Subcutaneous abdominal adipose tissue (tissue), 5 donors: ENCODE data around the gene PTGIS.

Experiments used
- H3K27ac ChIP-seq: one replicate; pipeline ENCODE4 v1.7.0; 2013; ENCODE audit warnings: low read depth, mild to moderate bottlenecking, inconsistent platforms, low read length, moderate library complexity
- H3K27me3 ChIP-seq, 5 donors: one replicate each; pipeline ENCODE4 v1.7.0; 2013; ENCODE audit warnings: low read length in 5 of 5, inconsistent platforms in 1 of 5; ENCODE audit not compliant: control insufficient read depth in 5 of 5, insufficient read depth in 4 of 5
- H3K36me3 ChIP-seq, 5 donors: one replicate each; pipeline ENCODE4 v1.7.0; 2013; ENCODE audit warnings: low read length in 5 of 5; ENCODE audit not compliant: control insufficient read depth in 5 of 5, insufficient read depth in 5 of 5
- H3K4me1 ChIP-seq, 5 donors: one replicate each; pipeline ENCODE4 v1.7.0; 2013; ENCODE audit warnings: low read length in 5 of 5, mild to moderate bottlenecking in 3 of 5, moderate library complexity in 1 of 5; ENCODE audit not compliant: control insufficient read depth in 5 of 5, insufficient read depth in 5 of 5
- H3K4me3 ChIP-seq, 5 donors: one replicate each; pipeline ENCODE4 v1.7.0; 2013; ENCODE audit warnings: low read length in 5 of 5, low read depth in 1 of 5
- H3K9ac ChIP-seq, 5 donors: one replicate each; pipeline ENCODE4 v1.7.0; 2013; ENCODE audit warnings: low read length in 5 of 5, mild to moderate bottlenecking in 4 of 5, moderate library complexity in 3 of 5
- H3K9me3 ChIP-seq, 5 donors: one replicate each; pipeline ENCODE4 v1.7.0; 2013; ENCODE audit warnings: low read length in 5 of 5; ENCODE audit not compliant: control insufficient read depth in 5 of 5
- donor health status: healthy.
- donor health status: healthy.
- donor health status: healthy.
- donor health status: healthy.
- donor health status: healthy.

Gene PTGIS

DNA sequence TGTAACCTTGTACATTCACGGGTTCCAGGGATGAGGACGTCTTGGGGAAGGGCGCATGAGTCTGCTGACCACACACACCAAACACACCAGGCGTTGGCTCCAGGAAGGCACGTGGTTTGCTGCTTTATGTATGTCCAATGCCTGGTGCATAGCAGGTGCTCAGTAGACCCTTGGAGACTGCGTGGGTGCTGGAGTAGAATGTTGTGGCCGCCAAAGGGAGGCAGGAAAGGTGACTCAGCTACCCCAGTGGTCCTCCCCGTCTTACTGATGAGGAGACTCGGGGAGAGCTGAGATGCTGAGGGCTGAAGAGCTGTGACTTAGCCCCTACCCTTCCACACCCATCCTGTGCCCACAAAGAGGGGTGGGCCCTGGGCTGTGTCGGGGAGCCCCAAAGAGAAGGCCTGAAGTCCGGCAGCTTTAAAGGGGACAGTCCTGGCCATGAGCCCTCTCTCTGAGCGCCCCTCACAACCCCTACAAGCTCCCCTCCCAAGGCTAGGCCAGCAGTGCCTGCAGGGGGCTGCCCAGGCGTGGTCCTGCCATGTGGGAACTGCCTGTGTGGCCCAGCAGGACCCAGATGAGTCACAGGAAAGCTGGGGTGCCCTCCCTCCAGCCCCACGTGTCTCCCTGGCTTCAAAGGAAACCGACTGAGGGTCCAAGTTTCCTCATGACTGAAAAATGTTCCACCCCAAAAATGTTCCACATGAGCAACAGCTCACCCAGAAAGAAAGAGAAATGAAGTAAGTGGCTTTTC is 28.0 kb upstream of the PTGIS start:
- Histone ChIP-seq H3K4me3 (no peak overlapping the region), H3K9me3 (peaks cover 0 to 2% (median 0%) of the 10 kb centered on the region in 5 donors), H3K27me3 (peaks cover 0 to 3% (median 0%) of the 10 kb centered on the region in 5 donors), H3K4me1 (peaks cover 8 to 36% (median 22%) of the 10 kb centered on the region in 5 donors), H3K27ac (no peak overlapping the region), H3K36me3 (no peaks in the 10 kb centered on the region), H3K9ac (no peak overlapping the region)

DNA sequence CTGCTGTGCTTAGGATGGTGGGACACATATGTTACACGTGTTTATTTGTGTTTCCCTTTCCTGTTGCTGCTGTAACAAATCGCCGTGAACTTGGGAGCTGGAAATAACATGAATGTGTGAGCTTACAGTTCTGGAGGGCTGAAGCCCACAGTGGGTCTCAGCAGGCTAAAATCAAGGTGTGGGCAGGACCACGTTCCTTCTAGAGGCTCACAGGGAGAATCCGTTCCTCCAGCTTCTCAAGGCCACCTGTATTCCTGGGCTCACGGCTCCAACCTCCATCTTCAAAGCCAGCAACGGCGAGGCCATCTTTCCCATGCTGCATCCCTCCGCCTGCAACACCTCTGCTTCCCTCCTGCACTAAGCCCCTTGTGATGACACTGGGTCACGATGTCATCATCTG is 27.4 kb upstream of the PTGIS start:
- H3K4me3 ChIP-seq, result no peak overlapping the region
- no peak overlapping the region for H3K27ac ChIP-seq
- H3K4me1 ChIP-seq, result peaks cover 9 to 36% (median 24%) of the 10 kb centered on the region in 5 donors
- peaks cover 0 to 2% (median 0%) of the 10 kb centered on the region in 5 donors for H3K9me3 ChIP-seq
- H3K27me3 ChIP-seq, result peaks cover 0 to 3% (median 0%) of the 10 kb centered on the region in 5 donors
- no peak overlapping the region for H3K9ac ChIP-seq
- no peaks in the 10 kb centered on the region for H3K36me3 ChIP-seq

DNA sequence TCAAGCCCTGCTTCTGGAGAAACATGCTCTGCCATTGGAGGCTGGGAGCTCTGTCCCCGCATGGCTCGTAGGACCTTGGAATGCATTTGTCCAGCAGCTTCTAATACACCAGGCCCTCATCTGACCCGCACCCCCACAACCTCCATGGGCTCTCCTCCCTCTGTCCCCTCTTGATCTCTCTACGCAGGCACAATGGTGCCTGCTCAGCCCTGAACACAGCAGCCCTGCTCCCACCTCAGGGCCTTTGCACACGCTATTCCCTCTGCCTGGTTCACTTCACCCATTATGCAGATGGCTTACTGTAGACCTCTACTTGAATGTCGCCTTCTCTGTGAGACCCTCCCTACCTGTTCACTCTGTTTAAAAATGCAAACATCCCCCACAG is 27.0 kb upstream of the PTGIS start:
- Histone ChIP-seq H3K27ac (no peak overlapping the region), H3K9me3 (peaks cover 0 to 2% (median 0%) of the 10 kb centered on the region in 5 donors), H3K27me3 (peaks cover 0 to 3% (median 0%) of the 10 kb centered on the region in 5 donors), H3K4me3 (no peak overlapping the region), H3K36me3 (no peaks in the 10 kb centered on the region), H3K9ac (no peak overlapping the region), H3K4me1 (peaks cover 9 to 36% (median 27%) of the 10 kb centered on the region in 5 donors)

DNA sequence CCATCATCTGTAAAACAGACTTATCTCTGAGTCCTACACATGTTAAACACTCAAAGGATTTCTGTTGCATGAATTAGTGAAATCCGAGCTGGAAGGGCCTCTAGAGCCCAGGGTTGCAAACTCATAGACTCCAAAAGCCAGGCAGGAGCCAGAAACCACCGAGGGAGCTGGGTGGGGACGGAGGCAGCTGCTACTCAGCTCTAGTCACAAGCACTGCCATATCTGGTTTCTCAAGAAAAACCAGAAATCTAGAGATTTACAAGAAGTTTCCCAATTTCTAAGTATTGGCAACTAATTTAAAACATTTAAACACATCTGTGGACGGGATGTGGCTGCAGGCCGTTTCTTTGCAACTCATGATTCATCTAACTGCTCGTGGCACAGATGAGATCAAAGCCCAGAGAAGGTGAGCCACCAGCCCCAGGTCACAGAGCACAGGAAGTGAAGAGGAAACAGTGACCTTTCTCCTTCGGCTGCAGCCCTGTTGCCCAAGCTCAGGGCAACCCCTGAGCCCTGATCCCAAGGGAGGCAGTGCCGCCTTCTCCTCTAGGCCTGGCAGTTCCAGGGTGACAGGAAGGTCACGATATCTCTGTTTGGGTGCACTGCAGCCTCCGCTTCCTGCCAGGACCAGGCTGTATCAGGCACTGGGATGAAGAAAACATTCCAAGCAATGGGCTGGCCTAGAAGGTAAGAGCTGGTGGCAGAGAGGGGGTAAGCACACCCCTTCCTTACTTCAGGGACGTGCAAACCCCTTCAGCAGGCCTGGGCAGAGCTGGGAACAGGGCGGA is 26.4 kb upstream of the PTGIS start:
- H3K9ac ChIP-seq, result peak overlapping the region in 1 of 5 donors; percentile 48
- H3K36me3 ChIP-seq, result no peaks in the 10 kb centered on the region

DNA sequence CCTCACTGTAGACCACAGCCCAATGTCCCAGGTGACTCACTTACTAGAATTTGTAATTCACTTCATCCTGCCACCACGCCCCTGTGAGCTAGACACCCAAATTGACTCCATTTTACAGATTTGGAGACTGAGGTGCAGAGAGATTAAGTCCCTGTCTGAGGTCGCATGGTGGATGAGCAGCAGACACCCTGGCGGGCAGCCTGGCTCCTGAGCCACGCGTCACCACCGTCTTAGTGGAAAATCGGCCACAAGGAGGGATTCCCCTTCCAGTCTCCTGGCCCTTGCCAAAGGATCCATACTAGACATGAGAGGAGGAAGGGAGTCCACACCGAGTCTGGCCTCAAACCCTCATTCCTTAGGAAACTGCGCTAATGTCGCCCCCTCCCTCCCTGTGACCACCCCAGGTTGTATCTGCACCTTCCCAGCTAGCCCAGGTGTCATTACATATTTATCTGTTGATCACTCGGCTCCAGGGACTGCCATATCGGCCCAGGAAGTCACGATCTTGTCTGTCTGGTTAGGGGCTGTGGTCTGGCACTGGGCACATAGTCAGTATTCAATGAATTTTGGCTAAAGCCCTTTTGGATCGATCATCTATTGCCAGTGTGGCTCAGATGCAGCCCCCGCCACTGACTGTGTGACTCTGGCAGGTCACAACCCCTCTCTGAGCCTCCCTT is 25.7 kb upstream of the PTGIS start:
- H3K27me3 ChIP-seq, result peaks cover 0 to 3% (median 0%) of the 10 kb centered on the region in 5 donors

More for the DNA sequence above, 26.4 kb upstream of the PTGIS start:
- Histone ChIP-seq H3K4me1 (peaks cover 9 to 36% (median 27%) of the 10 kb centered on the region in 5 donors), H3K4me3 (no peak overlapping the region), H3K27ac (peak overlapping the region; percentile 26), H3K9me3 (peaks cover 0 to 2% (median 0%) of the 10 kb centered on the region in 5 donors), H3K27me3 (peaks cover 0 to 3% (median 0%) of the 10 kb centered on the region in 5 donors)

DNA sequence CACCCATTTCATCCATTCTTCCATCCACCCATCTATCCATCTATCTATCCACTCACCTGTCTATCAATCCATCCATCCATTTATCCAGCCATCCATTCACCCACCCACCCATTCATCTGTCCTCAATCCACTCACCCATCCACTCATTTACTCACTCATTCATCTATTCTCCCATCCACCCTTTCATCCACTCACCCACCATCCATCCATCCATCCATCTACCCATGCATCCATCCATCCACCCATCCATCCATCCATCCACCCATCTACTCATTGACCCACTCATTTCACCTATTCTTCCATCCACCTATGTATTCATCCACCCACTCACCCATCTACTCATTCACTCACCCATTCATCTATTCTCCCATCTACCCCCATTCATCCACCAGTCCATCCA is 24.2 kb upstream of the PTGIS start:
- peaks cover 9 to 39% (median 27%) of the 10 kb centered on the region in 5 donors for H3K4me1 ChIP-seq
- H3K4me3 ChIP-seq, result no peak overlapping the region
- peaks cover 0 to 10% (median 3%) of the 10 kb centered on the region in 5 donors for H3K27me3 ChIP-seq
- H3K9me3 ChIP-seq, result no peaks in the 10 kb centered on the region
- H3K9ac ChIP-seq, result no peak overlapping the region
- H3K27ac ChIP-seq, result peak overlapping the region; percentile 7
- no peaks in the 10 kb centered on the region for H3K36me3 ChIP-seq

More for the DNA sequence above, 25.7 kb upstream of the PTGIS start:
- H3K9me3 ChIP-seq, result peaks cover 0 to 2% (median 0%) of the 10 kb centered on the region in 5 donors
- no peak overlapping the region for H3K4me3 ChIP-seq
- H3K36me3 ChIP-seq, result no peaks in the 10 kb centered on the region
- peaks cover 9 to 36% (median 27%) of the 10 kb centered on the region in 5 donors for H3K4me1 ChIP-seq
- H3K9ac ChIP-seq, result peak overlapping the region in 1 of 5 donors; percentile 4
- peak overlapping the region; percentile 26 for H3K27ac ChIP-seq

DNA sequence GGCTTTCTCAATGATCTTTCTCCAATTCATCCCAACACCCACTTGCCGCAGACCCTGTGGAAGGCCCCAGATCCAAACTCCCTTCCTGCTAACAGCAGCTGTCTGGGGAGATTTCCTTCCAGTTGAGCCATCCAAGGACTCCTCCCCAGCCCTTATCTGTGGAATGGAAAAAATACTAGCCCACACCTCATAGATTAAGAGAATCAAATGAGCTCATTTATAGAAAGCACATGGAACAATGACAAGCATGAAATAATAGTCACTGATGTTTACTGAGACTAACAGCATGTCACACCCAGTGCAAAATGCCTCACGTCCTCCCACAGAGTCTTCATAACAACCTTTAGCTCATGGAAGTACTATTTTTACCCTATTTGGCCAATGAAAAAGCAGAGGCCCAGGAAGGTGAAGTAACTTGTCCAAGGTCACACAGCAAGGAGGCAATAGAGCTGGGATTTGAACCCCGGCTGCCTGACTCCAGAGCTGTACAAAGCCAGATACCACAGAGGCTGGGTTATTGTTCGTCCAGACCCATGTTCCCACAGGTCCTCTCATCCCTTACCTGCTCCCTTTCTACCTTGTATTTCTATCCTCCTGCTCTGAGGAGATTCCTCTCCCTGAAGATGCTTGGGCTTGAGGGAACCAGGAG is 23.4 kb upstream of the PTGIS start:
- peak overlapping the region; percentile 7 for H3K27ac ChIP-seq
- H3K9me3 ChIP-seq, result no peaks in the 10 kb centered on the region
- peaks cover 0 to 12% (median 3%) of the 10 kb centered on the region in 5 donors for H3K27me3 ChIP-seq
- H3K4me1 ChIP-seq, result peaks cover 9 to 39% (median 27%) of the 10 kb centered on the region in 5 donors
- H3K9ac ChIP-seq, result no peak overlapping the region
- H3K4me3 ChIP-seq, result no peak overlapping the region
- no peaks in the 10 kb centered on the region for H3K36me3 ChIP-seq

DNA sequence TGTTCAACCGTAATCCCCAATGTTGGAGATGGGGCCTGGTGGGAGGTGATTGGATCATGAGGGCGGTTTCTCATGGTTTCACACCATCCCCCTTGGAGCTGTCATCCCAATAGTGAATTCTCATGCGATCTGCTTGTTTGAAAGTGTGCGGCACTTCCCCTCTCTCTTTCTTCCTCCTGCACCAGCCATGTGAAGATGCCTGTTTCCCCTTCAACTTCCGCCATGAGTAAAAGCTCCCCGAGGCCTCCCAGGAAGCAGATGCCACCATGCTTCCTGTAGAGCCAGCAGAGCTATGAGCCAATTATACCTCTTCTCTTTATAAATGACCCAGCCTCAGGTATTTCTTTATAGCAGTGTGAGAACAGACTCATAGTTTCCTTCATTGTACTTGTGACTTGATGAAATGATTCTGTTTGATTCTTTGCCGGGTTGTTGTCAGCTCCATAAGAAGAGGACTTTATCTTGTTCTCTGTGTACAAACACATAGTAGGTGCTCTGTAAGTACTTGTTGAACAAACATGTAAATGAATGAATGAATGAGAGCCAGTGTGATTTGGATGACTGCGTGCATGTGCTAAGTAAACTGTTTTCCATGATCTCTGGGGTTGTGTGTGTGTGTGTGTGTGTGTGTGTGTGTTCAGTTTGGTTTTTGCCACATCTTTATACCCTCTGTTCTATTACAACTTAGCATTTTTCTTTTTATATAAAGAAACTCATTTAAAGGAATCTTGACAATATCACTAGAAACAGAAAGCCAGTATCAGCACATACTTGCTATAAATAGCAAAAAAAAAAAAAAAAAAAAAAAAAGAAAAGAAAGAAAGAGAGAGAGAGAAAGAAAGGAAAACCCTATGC is 22.5 kb upstream of the PTGIS start:
- Histone ChIP-seq H3K9me3 (no peaks in the 10 kb centered on the region), H3K36me3 (no peaks in the 10 kb centered on the region), H3K27me3 (peaks cover 0 to 11% (median 3%) of the 10 kb centered on the region in 5 donors), H3K4me3 (no peak overlapping the region), H3K9ac (no peak overlapping the region), H3K4me1 (peaks cover 9 to 39% (median 23%) of the 10 kb centered on the region in 5 donors), H3K27ac (no peak overlapping the region)

DNA sequence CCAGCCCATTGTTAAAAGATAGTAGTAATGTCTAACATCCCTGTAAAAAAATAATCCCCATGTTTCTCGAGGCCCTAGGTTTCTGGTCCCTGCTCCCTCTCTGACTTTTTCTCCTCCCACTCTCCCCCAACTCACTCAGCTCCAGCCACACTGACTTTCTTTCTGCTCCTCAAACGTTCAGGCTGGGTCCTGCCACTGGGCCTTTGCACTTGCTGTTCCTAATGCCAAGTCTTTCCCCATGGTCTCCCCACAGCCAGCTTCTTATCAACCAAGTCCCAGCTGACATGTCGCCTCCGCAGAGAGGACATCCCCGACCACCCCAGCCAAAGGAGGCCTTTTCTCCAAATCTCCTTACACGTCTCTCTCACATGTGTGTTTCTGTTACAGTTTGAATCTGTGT is 21.8 kb upstream of the PTGIS start:
- Histone ChIP-seq H3K4me1 (peaks cover 9 to 36% (median 22%) of the 10 kb centered on the region in 5 donors), H3K9me3 (no peaks in the 10 kb centered on the region), H3K4me3 (no peak overlapping the region), H3K27me3 (peaks cover 0 to 11% (median 3%) of the 10 kb centered on the region in 5 donors), H3K27ac (no peak overlapping the region), H3K36me3 (no peaks in the 10 kb centered on the region), H3K9ac (no peak overlapping the region)
